ENCODE measurements around the gene DUSP12. TPM values are rescaled to one million over a fixed set of nuclear protein-coding genes. Genes with fewer than 3 reads are reported as not detected.

DUSP12 gene
- total RNA-seq, 2 donors from 2014 or later: 17.3 to 27.9 TPM

DNA sequence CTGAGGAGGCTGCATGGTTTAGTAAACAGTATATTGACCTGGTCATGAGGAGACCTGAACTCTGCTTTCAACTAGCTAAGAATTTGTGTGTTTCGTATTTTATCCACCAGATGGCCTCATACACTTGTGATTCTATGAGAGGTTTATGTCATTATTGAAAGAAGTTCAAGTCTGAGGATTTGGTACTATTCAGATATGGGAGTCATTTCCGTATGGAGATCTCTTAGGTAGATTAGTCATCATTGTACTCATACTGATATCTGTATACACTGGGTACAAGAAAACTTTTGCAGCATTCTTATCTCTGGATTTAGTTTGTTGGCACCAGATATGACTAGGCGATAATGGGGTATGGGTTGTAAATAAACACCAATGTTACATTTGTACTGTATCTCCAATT, 43.2 kb downstream of the DUSP12 start:
- Histone ChIP-seq H3K36me3 (peaks cover 28% of the 10 kb centered on the region), H3K27me3 (replicated peaks; ENCODE audit: insufficient read depth) (no peaks in the 10 kb centered on the region), H3K4me1 (ENCODE audit: control insufficient read depth in 1 of 2, low read depth in 2 of 2) (no peaks in the 10 kb centered on the region), H3K27ac (no peak overlapping the region), H3K9me3 (no peaks in the 10 kb centered on the region), H3K4me3 (no peak overlapping the region)
- TF ChIP-seq, protein P1, sequence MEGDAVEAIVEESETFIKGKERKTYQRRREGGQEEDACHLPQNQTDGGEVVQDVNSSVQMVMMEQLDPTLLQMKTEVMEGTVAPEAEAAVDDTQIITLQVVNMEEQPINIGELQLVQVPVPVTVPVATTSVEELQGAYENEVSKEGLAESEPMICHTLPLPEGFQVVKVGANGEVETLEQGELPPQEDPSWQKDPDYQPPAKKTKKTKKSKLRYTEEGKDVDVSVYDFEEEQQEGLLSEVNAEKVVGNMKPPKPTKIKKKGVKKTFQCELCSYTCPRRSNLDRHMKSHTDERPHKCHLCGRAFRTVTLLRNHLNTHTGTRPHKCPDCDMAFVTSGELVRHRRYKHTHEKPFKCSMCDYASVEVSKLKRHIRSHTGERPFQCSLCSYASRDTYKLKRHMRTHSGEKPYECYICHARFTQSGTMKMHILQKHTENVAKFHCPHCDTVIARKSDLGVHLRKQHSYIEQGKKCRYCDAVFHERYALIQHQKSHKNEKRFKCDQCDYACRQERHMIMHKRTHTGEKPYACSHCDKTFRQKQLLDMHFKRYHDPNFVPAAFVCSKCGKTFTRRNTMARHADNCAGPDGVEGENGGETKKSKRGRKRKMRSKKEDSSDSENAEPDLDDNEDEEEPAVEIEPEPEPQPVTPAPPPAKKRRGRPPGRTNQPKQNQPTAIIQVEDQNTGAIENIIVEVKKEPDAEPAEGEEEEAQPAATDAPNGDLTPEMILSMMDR (IDR thresholded peaks at IDR 0.05): peak; percentile 55
- no peak for DNase-seq (ENCODE audit: low spot score)
- ATAC-seq (ENCODE audit: insufficient number of reproducible peaks, low FRiP score, low read depth): no peak

DNA sequence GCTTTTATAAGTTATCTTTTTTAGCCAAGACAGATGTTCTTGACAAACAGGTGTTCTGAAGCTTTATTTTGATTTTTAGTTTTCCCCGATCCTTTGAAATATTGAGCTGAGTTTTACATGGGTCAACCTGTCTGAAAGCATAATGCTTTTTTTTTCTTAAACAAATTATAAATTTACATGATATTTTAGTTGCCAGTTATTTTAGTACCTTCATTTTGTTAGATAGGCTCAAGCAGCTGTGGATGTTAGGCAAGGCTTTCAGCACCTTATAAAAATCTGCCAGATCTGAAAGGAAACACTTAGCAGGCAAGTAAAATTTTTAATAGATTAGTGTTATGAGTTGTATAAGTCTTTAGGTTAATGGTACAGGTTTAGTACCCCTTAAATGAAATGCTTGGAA, 50.2 kb downstream of the DUSP12 start:
- no peak for ATAC-seq (ENCODE audit: insufficient number of reproducible peaks, low FRiP score, low read depth)

DNA sequence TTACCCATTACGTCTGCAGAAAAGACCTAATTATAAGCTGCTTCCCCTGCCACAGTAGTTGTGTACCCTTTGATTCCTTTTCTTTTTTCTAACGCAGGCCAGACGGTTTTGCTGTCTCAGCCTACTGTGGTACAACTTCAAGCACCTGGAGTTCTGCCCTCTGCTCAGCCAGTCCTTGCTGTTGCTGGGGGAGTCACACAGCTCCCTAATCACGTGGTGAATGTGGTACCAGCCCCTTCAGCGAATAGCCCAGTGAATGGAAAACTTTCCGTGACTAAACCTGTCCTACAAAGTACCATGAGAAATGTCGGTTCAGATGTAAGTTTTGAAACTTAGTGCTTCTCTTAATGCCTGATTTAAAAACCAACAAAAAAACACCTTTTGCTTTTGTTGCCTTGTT, 52.4 kb downstream of the DUSP12 start:
- DNase-seq (ENCODE audit: low spot score): no peak
- Histone ChIP-seq H3K36me3 (peaks cover 10% of the 10 kb centered on the region), H3K4me1 (ENCODE audit: control insufficient read depth in 1 of 2, low read depth in 2 of 2) (peaks cover 11 to 13% of the 10 kb centered on the region in 2 donors), H3K4me3 (no peak overlapping the region), H3K27me3 (replicated peaks; ENCODE audit: insufficient read depth) (no peaks in the 10 kb centered on the region), H3K9me3 (no peaks in the 10 kb centered on the region), H3K27ac (no peak overlapping the region)
- TF ChIP-seq, protein P1 (IDR thresholded peaks at IDR 0.05): no peak
- ATAC-seq (ENCODE audit: insufficient number of reproducible peaks, low FRiP score, low read depth): no peak

More for the DNA sequence above, 50.2 kb downstream of the DUSP12 start:
- Histone ChIP-seq H3K4me1 (ENCODE audit: control insufficient read depth in 1 of 2, low read depth in 2 of 2) (no peaks in the 10 kb centered on the region), H3K36me3 (peaks cover 19% of the 10 kb centered on the region), H3K27me3 (replicated peaks; ENCODE audit: insufficient read depth) (no peaks in the 10 kb centered on the region), H3K9me3 (no peaks in the 10 kb centered on the region), H3K27ac (no peak overlapping the region), H3K4me3 (no peak overlapping the region)
- TF ChIP-seq, protein P1 (IDR thresholded peaks at IDR 0.05): no peak
- no peak for DNase-seq (ENCODE audit: low spot score)

DNA sequence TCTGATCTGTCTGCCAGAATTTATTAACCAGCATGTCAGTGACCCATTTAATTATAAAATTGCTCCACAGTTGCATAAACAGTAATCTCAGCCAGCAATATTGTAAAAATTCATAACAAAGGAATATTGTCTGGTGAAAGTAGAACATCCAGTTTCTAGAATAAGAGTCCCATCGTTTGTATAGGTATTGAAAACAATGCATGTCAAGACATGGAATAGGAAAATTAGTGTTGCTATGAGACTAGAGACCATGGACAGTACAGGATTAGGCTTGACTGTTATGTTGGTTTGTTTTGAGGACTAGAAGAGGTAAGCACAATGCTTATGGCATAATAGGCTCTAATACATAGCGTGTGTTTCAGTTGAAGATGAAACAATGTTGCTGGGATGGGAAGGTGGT, 53.6 kb downstream of the DUSP12 start:
- Histone ChIP-seq H3K4me3 (no peak overlapping the region), H3K27ac (no peak overlapping the region), H3K9me3 (no peaks in the 10 kb centered on the region), H3K4me1 (ENCODE audit: control insufficient read depth in 1 of 2, low read depth in 2 of 2) (peaks cover 13% of the 10 kb centered on the region in 2 donors), H3K27me3 (replicated peaks; ENCODE audit: insufficient read depth) (no peaks in the 10 kb centered on the region), H3K36me3 (peaks cover 5% of the 10 kb centered on the region)
- ATAC-seq (ENCODE audit: insufficient number of reproducible peaks, low FRiP score, low read depth) (no peak), DNase-seq (ENCODE audit: low spot score) (no peak)
- TF ChIP-seq, protein P1 (IDR thresholded peaks at IDR 0.05): no peak

DNA sequence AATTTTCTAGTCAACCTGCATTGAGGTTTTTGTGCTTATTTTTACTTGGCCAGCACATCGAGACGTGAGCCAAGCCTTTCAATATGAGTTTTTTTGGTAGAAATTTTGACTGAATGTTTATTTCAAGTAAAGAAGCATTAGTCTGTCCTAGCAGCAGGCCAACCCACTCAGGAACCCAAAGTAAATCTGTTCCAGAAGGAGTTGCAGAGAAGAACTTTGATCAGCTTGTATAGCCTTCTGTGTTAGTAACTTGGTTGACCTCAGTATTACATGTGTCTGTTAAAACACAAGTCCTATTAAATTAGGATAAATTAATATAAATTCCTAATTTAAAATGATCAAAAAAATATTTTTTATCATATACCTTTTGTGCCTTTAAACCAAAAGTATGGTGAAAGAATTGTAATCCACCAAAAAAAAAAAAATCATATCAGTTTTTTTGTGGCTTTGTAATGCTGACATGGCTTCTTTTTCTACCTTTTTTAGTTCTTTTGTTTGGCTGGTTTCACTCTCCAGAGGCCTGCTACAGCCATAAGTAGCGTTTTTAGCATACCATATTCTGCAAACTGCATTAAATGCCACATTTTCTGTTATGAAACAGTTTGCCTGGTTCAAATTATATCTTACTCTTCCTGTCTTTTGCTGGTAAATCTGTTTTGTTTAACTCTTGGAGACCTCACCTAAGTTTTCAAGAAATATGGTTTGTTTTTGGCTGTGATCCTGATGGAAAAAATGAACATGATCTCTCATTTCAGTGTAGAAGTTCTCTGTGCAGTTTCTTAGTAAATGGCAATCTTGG, 56.0 kb downstream of the DUSP12 start:
- Histone ChIP-seq H3K27ac (peak overlapping the region in 1 of 2 donors; percentile 15), H3K9me3 (no peaks in the 10 kb centered on the region), H3K27me3 (replicated peaks; ENCODE audit: insufficient read depth) (no peaks in the 10 kb centered on the region), H3K4me3 (no peak overlapping the region), H3K36me3 (peaks cover 5% of the 10 kb centered on the region), H3K4me1 (ENCODE audit: control insufficient read depth in 1 of 2, low read depth in 2 of 2) (peaks cover 13% of the 10 kb centered on the region in 2 donors)
- TF ChIP-seq, protein P1 (IDR thresholded peaks at IDR 0.05): no peak
- ATAC-seq (ENCODE audit: insufficient number of reproducible peaks, low FRiP score, low read depth) (no peak), DNase-seq (ENCODE audit: low spot score) (no peak)

Other genes with a start within 250 kb of the DUSP12 start
- gene FCGR2A, start 244.3 kb upstream of the DUSP12 start, total RNA-seq: 100 to 1,000 TPM; 113 to 169 TPM
- gene HSPA6, start 225.2 kb upstream of the DUSP12 start, total RNA-seq: 10 to 100 TPM in 1 of 2 donors, 1 to 10 TPM in 1; 7.7 to 11.9 TPM
- gene FCGR3A, start 200.0 kb upstream of the DUSP12 start, total RNA-seq: 10 to 100 TPM; 41.2 to 46.8 TPM
- 1 to 10 TPM; 2.7 to 4.6 TPM for gene FCGR3B, start 118.6 kb upstream of the DUSP12 start, total RNA-seq
- 10 to 100 TPM; 20.2 to 65.9 TPM for gene FCGR2B, start 86.6 kb upstream of the DUSP12 start, total RNA-seq
- gene FCRLA, start 42.6 kb upstream of the DUSP12 start, total RNA-seq: not detected
- gene FCRLB, start 28.2 kb upstream of the DUSP12 start, total RNA-seq: under 1 TPM in 1 of 2 donors, not detected in 1; 0.68 TPM
- gene ATF6, start 16.5 kb downstream of the DUSP12 start, total RNA-seq: 10 to 100 TPM; 26.9 to 37.6 TPM

Measured in thoracic aorta (tissue), 2 donors.